ENCODE results near the gene SLC22A23. TPM values are rescaled to one million over a fixed set of nuclear protein-coding genes. Genes with fewer than 3 reads are reported as not detected.

Gene SLC22A23
- polyA plus RNA-seq, 6 donors from 2014 or later, result 0.43 to 0.61 (median 0.52) TPM; not detected in 2

GRCh38 chr6:3418496-3419060, 38.3 kb downstream of the SLC22A23 start:
- H3K27ac Mint-ChIP-seq, result no peak overlapping the region
- no peak for ATAC-seq (ENCODE audit: low read depth in 2 of 2)
- H3K27me3 Mint-ChIP-seq, result peaks cover 12 to 34% (median 26%) of the 10 kb centered on the region in 3 donors
- H3K36me3 Mint-ChIP-seq, result no peaks in the 10 kb centered on the region
- no peak for DNase-seq
- H3K4me3 Mint-ChIP-seq, result no peak overlapping the region
- H3K9me3 Mint-ChIP-seq, result no peaks in the 10 kb centered on the region
- peaks cover 0 to 3% (median 0%) of the 10 kb centered on the region in 3 donors for H3K4me1 Mint-ChIP-seq

- ATAC-seq (ENCODE audit: low read depth in 2 of 2), result no peak
- no peak overlapping the region for H3K4me3 Mint-ChIP-seq
- peaks cover 0 to 5% (median 0%) of the 10 kb centered on the region in 7 donors for H3K9me3 Mint-ChIP-seq
- DNase-seq, result no peak
- H3K4me1 Mint-ChIP-seq, result peaks cover 0 to 3% (median 0%) of the 10 kb centered on the region in 3 donors
- H3K27ac Mint-ChIP-seq, result no peak overlapping the region
- H3K27me3 Mint-ChIP-seq, result peaks cover 9 to 25% (median 17%) of the 10 kb centered on the region in 3 donors
- H3K36me3 Mint-ChIP-seq, result no peaks in the 10 kb centered on the region
Observed at GRCh38 chr6:3417473-3417872, 39.4 kb downstream of the SLC22A23 start.

GRCh38 chr6:3415490-3415889, 41.4 kb downstream of the SLC22A23 start:
- DNase-seq (no peak), ATAC-seq (ENCODE audit: low read depth in 2 of 2) (no peak)
- no peaks in the 10 kb centered on the region for H3K36me3 Mint-ChIP-seq
- no peak overlapping the region for H3K4me3 Mint-ChIP-seq
- H3K27ac Mint-ChIP-seq, result peak overlapping the region in 1 of 6 donors; percentile 48
- H3K27me3 Mint-ChIP-seq, result peaks cover 0 to 25% (median 22%) of the 10 kb centered on the region in 3 donors
- H3K9me3 Mint-ChIP-seq, result peaks cover 0 to 5% (median 2%) of the 10 kb centered on the region in 7 donors
- peaks cover 7 to 9% (median 8%) of the 10 kb centered on the region in 3 donors for H3K4me1 Mint-ChIP-seq

- Mint-ChIP-seq H3K4me3 (no peak overlapping the region), H3K36me3 (no peaks in the 10 kb centered on the region), H3K27me3 (peaks cover 0 to 24% (median 22%) of the 10 kb centered on the region in 3 donors), H3K9me3 (peaks cover 0 to 5% (median 2%) of the 10 kb centered on the region in 7 donors), H3K27ac (peak overlapping the region in 1 of 6 donors; percentile 44), H3K4me1 (peaks cover 7 to 9% (median 8%) of the 10 kb centered on the region in 3 donors)
- DNase-seq, result no peak
- no peak for ATAC-seq (ENCODE audit: low read depth in 2 of 2)
Observed at GRCh38 chr6:3415082-3415453, 41.8 kb downstream of the SLC22A23 start.

- DNase-seq, result no peak
Observed at GRCh38 chr6:3414327-3415081, 42.3 kb downstream of the SLC22A23 start.

GRCh38 chr6:3413592-3413991, 43.3 kb downstream of the SLC22A23 start:
- H3K9me3 Mint-ChIP-seq, result peaks cover 0 to 5% (median 2%) of the 10 kb centered on the region in 7 donors
- H3K27ac Mint-ChIP-seq, result no peak overlapping the region
- H3K4me1 Mint-ChIP-seq, result peaks cover 7 to 9% (median 8%) of the 10 kb centered on the region in 3 donors
- DNase-seq (no peak), ATAC-seq (ENCODE audit: low read depth in 2 of 2) (no peak)
- no peak overlapping the region for H3K4me3 Mint-ChIP-seq
- H3K36me3 Mint-ChIP-seq, result no peaks in the 10 kb centered on the region
- H3K27me3 Mint-ChIP-seq, result peaks cover 0 to 17% (median 12%) of the 10 kb centered on the region in 3 donors

More at GRCh38 chr6:3414327-3415081, 42.3 kb downstream of the SLC22A23 start:
- ATAC-seq (ENCODE audit: low read depth in 2 of 2), result no peak
- peaks cover 0 to 5% (median 2%) of the 10 kb centered on the region in 7 donors for H3K9me3 Mint-ChIP-seq
- H3K4me1 Mint-ChIP-seq, result peaks cover 7 to 9% (median 8%) of the 10 kb centered on the region in 3 donors
- no peak overlapping the region for H3K4me3 Mint-ChIP-seq
- peaks cover 0 to 18% (median 17%) of the 10 kb centered on the region in 3 donors for H3K27me3 Mint-ChIP-seq
- H3K36me3 Mint-ChIP-seq, result no peaks in the 10 kb centered on the region
- H3K27ac Mint-ChIP-seq, result no peak overlapping the region

GRCh38 chr6:3412779-3413500, 43.9 kb downstream of the SLC22A23 start:
- Mint-ChIP-seq H3K4me3 (no peak overlapping the region), H3K4me1 (peaks cover 7 to 9% (median 8%) of the 10 kb centered on the region in 3 donors), H3K27me3 (peaks cover 0 to 17% (median 12%) of the 10 kb centered on the region in 3 donors), H3K9me3 (peaks cover 0 to 5% (median 2%) of the 10 kb centered on the region in 7 donors), H3K36me3 (no peaks in the 10 kb centered on the region), H3K27ac (no peak overlapping the region)
- ATAC-seq (ENCODE audit: low read depth in 2 of 2) (no peak), DNase-seq (no peak)

- ATAC-seq (ENCODE audit: low read depth in 2 of 2) (no peak), DNase-seq (no peak)
- Mint-ChIP-seq H3K4me1 (peaks cover 7 to 9% (median 8%) of the 10 kb centered on the region in 3 donors), H3K36me3 (no peaks in the 10 kb centered on the region), H3K9me3 (peaks cover 0 to 7% (median 4%) of the 10 kb centered on the region in 7 donors), H3K27ac (no peak overlapping the region), H3K27me3 (peaks cover 0 to 20% (median 9%) of the 10 kb centered on the region in 3 donors), H3K4me3 (no peak overlapping the region)
Observed at GRCh38 chr6:3411967-3412778, 44.7 kb downstream of the SLC22A23 start.

GRCh38 chr6:3410385-3411360, 46.2 kb downstream of the SLC22A23 start:
- H3K36me3 Mint-ChIP-seq, result no peaks in the 10 kb centered on the region

GRCh38 chr6:3409699-3410384, 47.0 kb downstream of the SLC22A23 start:
- DNase-seq (no peak), ATAC-seq (ENCODE audit: low read depth in 2 of 2) (no peak)
- Mint-ChIP-seq H3K4me3 (no peak overlapping the region), H3K27me3 (peaks cover 0 to 13% (median 0%) of the 10 kb centered on the region in 3 donors), H3K27ac (no peak overlapping the region), H3K4me1 (peaks cover 7 to 8% (median 7%) of the 10 kb centered on the region in 3 donors), H3K9me3 (peaks cover 0 to 7% (median 4%) of the 10 kb centered on the region in 7 donors), H3K36me3 (no peaks in the 10 kb centered on the region)

More at GRCh38 chr6:3410385-3411360, 46.2 kb downstream of the SLC22A23 start:
- DNase-seq (peak; percentile 11), ATAC-seq (ENCODE audit: low read depth in 2 of 2) (peak; percentile 50 to 69)
- H3K27me3 Mint-ChIP-seq, result peaks cover 0 to 13% (median 0%) of the 10 kb centered on the region in 3 donors
- H3K4me1 Mint-ChIP-seq, result peaks cover 7 to 9% (median 8%) of the 10 kb centered on the region in 3 donors
- H3K9me3 Mint-ChIP-seq, result peaks cover 0 to 7% (median 4%) of the 10 kb centered on the region in 7 donors
- no peak overlapping the region for H3K4me3 Mint-ChIP-seq
- H3K27ac Mint-ChIP-seq, result peak overlapping the region in 1 of 6 donors; percentile 75

- peaks cover 10 to 14% (median 11%) of the 10 kb centered on the region in 3 donors for H3K4me1 Mint-ChIP-seq
- ATAC-seq (ENCODE audit: low read depth in 2 of 2) (no peak), DNase-seq (no peak)
- H3K4me3 Mint-ChIP-seq, result no peak overlapping the region
- no peak overlapping the region for H3K27ac Mint-ChIP-seq
- peaks cover 0 to 7% (median 4%) of the 10 kb centered on the region in 7 donors for H3K9me3 Mint-ChIP-seq
- peaks cover 0 to 14% (median 0%) of the 10 kb centered on the region in 3 donors for H3K27me3 Mint-ChIP-seq
- H3K36me3 Mint-ChIP-seq, result no peaks in the 10 kb centered on the region
Observed at GRCh38 chr6:3408665-3409064, 48.2 kb downstream of the SLC22A23 start.

All from naive B cell (primary cell).